Activated CD8-positive, alpha-beta T cell treated with anti-CD3 and anti-CD28 coated beads, Interleukin-2, amount 10 ng/mL, durations not matched to agents 7 days and 5 days (primary cell): ENCODE results near the gene GRK5. TPM values are rescaled to one million over a fixed set of nuclear protein-coding genes. Genes with fewer than 3 reads are reported as not detected.
A peak's percentile ranks its signal among the peaks of the same experiment; 100 is the strongest.

Source experiments
- ATAC-seq: fragments of 150-1000 bp; cut with Tn5 transposase; one replicate; pipeline ENCODE4 v1.10.0; 2021; ENCODE audit warnings: moderate library complexity
- CTCF ChIA-PET: fragments of 350-600 bp; sonication (Branson Sonifier 250); formaldehyde crosslinking; loops from one replicate; lab custom pipeline; 2021; ENCODE audit warnings: antibody characterized with exemption; lab: Charles Lee
- POLR2A ChIA-PET: fragments of 350-600 bp; sonication (Branson Sonifier 250); formaldehyde crosslinking; loops from one replicate; lab custom pipeline; 2021; ENCODE audit warnings: antibody characterized with exemption; lab: Charles Lee
- DNase-seq: peaks from one replicate; pipeline ENCODE4 v3.0.0-alpha.2; 2020
- H3K27ac Mint-ChIP-seq: one replicate; pipeline ENCODE4 v1.8.0; 2021; ENCODE audit warnings: mild to moderate bottlenecking, mixed read lengths
- H3K27me3 Mint-ChIP-seq: one replicate; pipeline ENCODE4 v1.8.0; 2021; ENCODE audit warnings: low read depth, mixed read lengths
- H3K36me3 Mint-ChIP-seq: one replicate; pipeline ENCODE4 v1.8.0; 2021; ENCODE audit warnings: low read depth, mixed read lengths
- H3K4me1 Mint-ChIP-seq: one replicate; pipeline ENCODE4 v1.8.0; 2021; ENCODE audit warnings: low read depth, mixed read lengths
- H3K4me3 Mint-ChIP-seq: one replicate; pipeline ENCODE4 v1.8.0; 2021; ENCODE audit warnings: mild to moderate bottlenecking, mixed read lengths
- H3K9me3 Mint-ChIP-seq: one replicate; pipeline ENCODE4 v1.8.0; 2022; ENCODE audit warnings: mixed read lengths; ENCODE audit not compliant: insufficient read depth
- total RNA-seq, 2 experiments: library from RNA; stranded (reverse); gene quantifications; one replicate each; pipeline ENCODE4 v1.2.3, GENCODE V29; 2021

The GRK5 gene
- 10 to 100 TPM; 16.9 to 17.6 TPM for total RNA-seq

- Mint-ChIP-seq H3K27ac (peak within 1 kb of the TSS; percentile 97), H3K4me1 (peaks cover 51% of the 10 kb centered on the region), H3K27me3 (no peaks in the 10 kb centered on the region), H3K36me3 (peaks cover 2% of the 10 kb centered on the region), H3K9me3 (no peaks in the 10 kb centered on the region), H3K4me3 (peak within 1 kb of the TSS; percentile 89)
- peak; percentile 96 for DNase-seq
- POLR2A ChIA-PET = interaction anchor here (0.6 to 5.1 kb wide), 24 partner anchors 17 to 390 kb away, joined by 3 to 35 read pairs (median 4); partner anchors contain the start of genes PRDX3 and TIAL1
- CTCF ChIA-PET = interaction anchor here (0.7 to 6.8 kb wide), 39 partner anchors 9 to 506 kb away, joined by 3 to 74 read pairs (median 7); partner anchors contain the start of gene RGS10
- ATAC-seq = peak; percentile 86
These were observed at the start of gene GRK5 for GRCh38 chr10:119207366-119207666. TSS of gene GRK5 (plus strand) at chr10:119207571. CDS start at chr10:119207918, 347 bp downstream.

DNA sequence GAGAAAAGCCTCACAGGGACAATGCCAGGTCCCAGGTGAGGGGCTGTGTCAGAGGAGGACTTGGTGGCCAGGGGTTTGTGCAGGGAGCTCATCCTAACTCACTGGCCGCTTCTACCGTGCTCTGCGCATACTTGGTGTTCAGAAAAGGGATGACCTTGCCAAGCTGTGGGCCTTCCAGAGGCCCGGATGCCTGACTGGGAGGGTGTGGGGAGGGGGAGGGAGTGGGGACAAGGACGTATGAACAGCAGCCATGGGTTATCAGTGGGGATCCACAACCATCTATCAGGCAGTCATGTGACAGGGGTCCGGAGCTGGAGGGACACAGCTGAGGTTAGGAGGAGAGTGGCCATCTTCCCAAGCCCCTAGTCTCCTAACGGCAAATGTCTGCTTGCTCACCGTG, 48.0 kb upstream of the GRK5 start:
- POLR2A ChIA-PET = no interaction called here
- DNase-seq (no peak), ATAC-seq (no peak)
- Mint-ChIP-seq H3K27ac (no peak overlapping the region), H3K9me3 (no peaks in the 10 kb centered on the region), H3K27me3 (no peaks in the 10 kb centered on the region), H3K4me1 (peaks cover 28% of the 10 kb centered on the region), H3K36me3 (peaks cover 52% of the 10 kb centered on the region), H3K4me3 (no peak overlapping the region)
- CTCF ChIA-PET = no interaction called here

DNA sequence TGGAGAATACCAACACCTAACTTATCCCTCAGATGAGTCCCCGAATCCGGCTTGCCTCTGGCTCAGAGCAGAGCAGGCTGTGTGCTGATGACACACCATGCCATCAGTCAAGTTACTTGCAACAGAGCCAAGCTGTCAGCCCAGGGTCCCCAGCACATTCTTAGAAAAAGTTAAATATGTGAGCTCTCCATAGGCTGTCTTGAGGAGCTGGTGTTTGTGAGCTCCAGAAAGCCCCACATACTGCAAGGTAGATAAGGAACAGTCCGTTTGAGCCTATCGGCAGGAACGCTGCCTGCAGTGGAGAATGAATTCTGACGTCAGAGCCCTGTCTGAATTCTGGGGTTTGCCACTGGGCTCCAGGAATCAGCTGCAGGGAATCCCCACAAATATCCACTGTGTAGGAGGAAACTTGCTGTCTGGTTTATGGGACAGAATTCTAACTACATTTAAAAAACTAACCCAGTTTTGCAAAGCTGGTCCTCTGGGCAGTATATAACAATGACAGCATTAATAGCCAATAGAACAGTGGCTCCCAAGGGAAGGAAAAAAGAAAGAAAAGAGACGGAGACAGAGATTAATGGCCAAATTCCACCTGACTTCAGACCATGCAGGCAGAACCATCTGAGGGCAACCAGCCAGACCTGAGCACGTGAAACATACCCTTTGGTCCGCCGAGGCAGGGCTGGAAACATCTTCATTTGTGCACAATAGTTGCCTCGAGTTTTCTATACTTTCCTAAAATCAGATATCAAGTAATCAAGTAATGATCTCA, 45.5 kb upstream of the GRK5 start:
- H3K4me3 Mint-ChIP-seq = no peak overlapping the region
- H3K27ac Mint-ChIP-seq = no peak overlapping the region
- DNase-seq = no peak
- CTCF ChIA-PET = interaction anchor here (0.6 to 0.8 kb wide), 2 partner anchors 23 to 48 kb away, joined by 3 read pairs; no protein-coding TSS in a partner anchor
- H3K4me1 Mint-ChIP-seq = peaks cover 44% of the 10 kb centered on the region
- H3K27me3 Mint-ChIP-seq = no peaks in the 10 kb centered on the region
- no peak for ATAC-seq
- peaks cover 37% of the 10 kb centered on the region for H3K36me3 Mint-ChIP-seq
- H3K9me3 Mint-ChIP-seq = no peaks in the 10 kb centered on the region
- POLR2A ChIA-PET = interaction anchor here (0.7 to 1.3 kb wide), 2 partner anchors 9 to 26 kb away, joined by 3 read pairs; no protein-coding TSS in a partner anchor

GRCh38 chr10:119162452-119163092, 44.8 kb upstream of the GRK5 start:
- Mint-ChIP-seq H3K36me3 (peaks cover 43% of the 10 kb centered on the region), H3K27me3 (no peaks in the 10 kb centered on the region), H3K4me1 (peaks cover 47% of the 10 kb centered on the region), H3K4me3 (no peak overlapping the region), H3K27ac (peak overlapping the region; percentile 39), H3K9me3 (no peaks in the 10 kb centered on the region)
- DNase-seq = no peak
- no peak for ATAC-seq
- ChIA-PET POLR2A (no interaction called here), CTCF (interaction anchor here (0.6 to 1.8 kb wide), 3 partner anchors 23 to 47 kb away, joined by 3 to 4 read pairs (median 3); no protein-coding TSS in a partner anchor)

DNA sequence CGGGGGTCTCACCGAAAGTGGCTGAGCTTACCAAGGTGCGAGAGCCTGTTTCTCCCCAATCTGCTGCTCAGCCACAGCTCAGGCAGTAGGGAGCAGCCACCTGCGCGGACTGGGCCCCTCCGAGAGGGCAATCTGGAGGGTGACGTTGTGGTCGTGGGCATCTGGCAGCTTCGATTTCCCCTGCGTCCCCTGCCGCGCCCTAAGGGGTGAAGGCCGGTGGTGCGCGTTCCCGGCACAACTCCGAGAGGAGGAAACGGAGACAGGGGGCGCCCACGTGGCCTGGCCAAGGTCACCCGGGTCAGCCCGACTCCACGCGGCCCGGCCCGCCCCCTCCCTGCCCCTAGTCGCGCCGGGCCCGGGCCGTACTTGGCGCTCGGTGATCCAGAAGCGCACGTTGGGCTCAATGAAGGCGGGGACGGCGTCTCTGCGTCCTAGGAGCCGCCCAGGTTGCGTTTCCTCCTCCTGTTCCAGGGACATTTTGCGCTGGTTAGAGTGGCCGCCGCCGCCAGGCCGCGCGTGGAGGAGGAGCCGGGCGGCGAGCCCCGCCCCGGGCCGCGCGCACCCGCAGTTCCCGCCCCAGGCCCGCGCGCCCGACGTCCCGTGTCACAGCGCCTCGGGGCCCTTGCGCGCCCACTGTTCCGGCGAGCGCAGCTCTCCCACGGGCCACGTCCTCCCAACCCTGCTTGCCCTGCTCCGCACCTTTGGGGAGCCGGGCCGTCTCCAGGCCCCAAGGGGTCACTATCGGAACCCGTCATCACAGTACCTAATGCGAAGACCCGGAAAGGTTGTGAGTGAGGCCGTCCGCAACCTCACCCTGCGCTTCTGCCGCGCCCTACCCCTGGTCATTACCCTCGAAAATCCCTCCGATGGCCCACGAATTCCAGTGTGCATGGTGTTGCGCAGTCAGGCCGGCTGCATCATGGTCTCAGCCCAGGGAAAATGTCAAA, 41.9 kb upstream of the GRK5 start, which contains the start of gene SFXN4:
Gene SFXN4, minus strand, starts transcription at position 544 of the 947 bp plus-strand sequence. Its CDS starts 67 bp downstream, at position 477.
- POLR2A ChIA-PET = interaction anchor here (0.6 to 1.9 kb wide), 12 partner anchors 8 to 384 kb away, joined by 3 to 10 read pairs (median 4); partner anchors contain the start of genes DENND10 and GRK5
- no peaks in the 10 kb centered on the region for H3K9me3 Mint-ChIP-seq

DNA sequence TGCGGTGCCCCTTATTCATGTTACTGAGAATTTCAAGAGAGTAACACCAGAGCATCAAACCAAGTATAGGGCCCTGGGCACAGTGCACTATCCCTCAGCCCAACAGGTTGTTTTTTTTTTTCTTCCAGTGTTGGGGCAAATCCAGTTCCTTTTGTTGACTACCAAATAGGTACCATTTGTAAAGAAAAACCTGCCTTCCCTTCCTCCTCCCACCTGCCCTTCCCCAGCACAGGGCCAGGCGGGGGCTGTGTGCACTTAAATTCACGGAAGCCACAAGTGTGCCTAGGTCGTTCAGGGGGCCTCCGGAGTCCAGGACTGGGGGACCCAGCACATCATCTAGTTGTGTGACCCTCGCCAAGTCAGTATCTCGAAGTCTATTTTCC, 41.3 kb upstream of the GRK5 start:
- no peaks in the 10 kb centered on the region for H3K9me3 Mint-ChIP-seq
- ChIA-PET CTCF (interaction anchor here (2.6 kb wide), 1 partner anchor 34 kb away, joined by 7 read pairs; no protein-coding TSS in a partner anchor), POLR2A (interaction anchor here (0.6 to 1.9 kb wide), 3 partner anchors 10 to 34 kb away, joined by 4 to 10 read pairs (median 7); no protein-coding TSS in a partner anchor)
- H3K4me1 Mint-ChIP-seq = peaks cover 47% of the 10 kb centered on the region
- DNase-seq (no peak), ATAC-seq (peak; percentile 8)
- peaks cover 53% of the 10 kb centered on the region for H3K36me3 Mint-ChIP-seq
- H3K27me3 Mint-ChIP-seq = no peaks in the 10 kb centered on the region
- peak overlapping the region; percentile 97 for H3K27ac Mint-ChIP-seq
- peak overlapping the region; percentile 88 for H3K4me3 Mint-ChIP-seq

More for the DNA sequence above, 41.9 kb upstream of the GRK5 start, which contains the start of gene SFXN4:
- ATAC-seq (peak; percentile 92), DNase-seq (peak; percentile 83)
- Mint-ChIP-seq H3K36me3 (peaks cover 55% of the 10 kb centered on the region), H3K4me3 (peak within 1 kb of the TSS; percentile 88), H3K27ac (peak within 1 kb of the TSS; percentile 97), H3K27me3 (no peaks in the 10 kb centered on the region), H3K4me1 (peaks cover 47% of the 10 kb centered on the region)
- CTCF ChIA-PET = interaction anchor here (0.6 to 2.6 kb wide), 7 partner anchors 12 to 324 kb away, joined by 3 to 7 read pairs (median 3); no protein-coding TSS in a partner anchor

- peak overlapping the region; percentile 97 for H3K27ac Mint-ChIP-seq
- POLR2A ChIA-PET = interaction anchor here (0.6 to 1.0 kb wide), 3 partner anchors 25 to 44 kb away, joined by 3 to 4 read pairs (median 4); no protein-coding TSS in a partner anchor
- H3K36me3 Mint-ChIP-seq = peaks cover 54% of the 10 kb centered on the region
- no peak for DNase-seq
- peak overlapping the region; percentile 88 for H3K4me3 Mint-ChIP-seq
- no peaks in the 10 kb centered on the region for H3K27me3 Mint-ChIP-seq
- CTCF ChIA-PET = interaction anchor here (2.6 kb wide), 1 partner anchor 34 kb away, joined by 7 read pairs; no protein-coding TSS in a partner anchor
- no peaks in the 10 kb centered on the region for H3K9me3 Mint-ChIP-seq
- ATAC-seq = no peak
- peaks cover 45% of the 10 kb centered on the region for H3K4me1 Mint-ChIP-seq
These were observed 40.8 kb upstream of the GRK5 start for GRCh38 chr10:119166564-119166963.

DNA sequence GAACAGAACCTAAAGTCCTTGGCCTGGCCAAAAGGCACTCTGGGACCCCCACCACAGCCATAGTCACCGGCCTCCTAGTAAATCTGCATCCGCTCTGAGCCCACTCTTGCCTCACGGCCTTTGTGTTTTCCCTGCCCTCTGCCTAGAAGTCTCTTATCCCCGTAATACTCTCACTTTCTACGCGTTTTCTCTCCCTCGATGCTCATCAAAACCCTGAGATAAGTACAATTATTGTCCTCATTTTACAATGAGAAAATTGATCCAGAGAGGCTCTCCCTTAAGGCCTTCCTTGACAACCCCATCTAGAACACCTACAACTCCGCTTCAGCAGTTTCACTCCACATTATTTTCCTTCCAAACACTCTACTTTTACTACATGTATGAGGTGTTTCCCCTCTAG, 40.3 kb upstream of the GRK5 start:
- peaks cover 40% of the 10 kb centered on the region for H3K4me1 Mint-ChIP-seq
- no peak for DNase-seq
- peaks cover 54% of the 10 kb centered on the region for H3K36me3 Mint-ChIP-seq
- CTCF ChIA-PET = no interaction called here
- ATAC-seq = no peak
- POLR2A ChIA-PET = interaction anchor here (0.6 to 1.0 kb wide), 2 partner anchors 30 to 43 kb away, joined by 3 to 4 read pairs; no protein-coding TSS in a partner anchor
- peak overlapping the region; percentile 97 for H3K27ac Mint-ChIP-seq
- H3K9me3 Mint-ChIP-seq = no peaks in the 10 kb centered on the region
- H3K4me3 Mint-ChIP-seq = peak overlapping the region; percentile 88
- no peaks in the 10 kb centered on the region for H3K27me3 Mint-ChIP-seq

DNA sequence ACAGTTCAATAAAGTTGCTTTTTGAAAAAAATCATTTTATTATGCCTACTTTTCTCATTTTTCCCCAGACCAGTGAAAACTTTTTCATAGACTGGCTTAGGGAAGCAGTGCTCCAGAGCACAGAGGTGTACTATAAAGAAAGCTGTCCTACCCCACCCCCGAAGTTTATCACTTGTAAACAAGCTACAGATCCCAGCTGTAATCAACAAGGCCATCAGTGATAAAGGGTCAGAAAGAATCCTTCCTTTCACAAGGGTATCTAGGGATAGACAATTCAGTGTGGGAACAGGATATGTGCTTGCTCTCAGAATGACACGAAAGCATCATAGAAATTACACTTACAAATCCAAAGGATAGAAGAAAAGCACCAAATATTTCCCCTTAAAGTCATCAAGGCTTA, 33.3 kb upstream of the GRK5 start:
- Mint-ChIP-seq H3K4me3 (no peak overlapping the region), H3K9me3 (no peaks in the 10 kb centered on the region), H3K36me3 (peaks cover 58% of the 10 kb centered on the region), H3K4me1 (peaks cover 25% of the 10 kb centered on the region), H3K27ac (no peak overlapping the region), H3K27me3 (no peaks in the 10 kb centered on the region)
- POLR2A ChIA-PET = interaction anchor here (1.4 kb wide), 1 partner anchor 9 kb away, joined by 3 read pairs; the partner anchor contains the start of gene SFXN4
- CTCF ChIA-PET = no interaction called here
- DNase-seq (no peak), ATAC-seq (no peak)

DNA sequence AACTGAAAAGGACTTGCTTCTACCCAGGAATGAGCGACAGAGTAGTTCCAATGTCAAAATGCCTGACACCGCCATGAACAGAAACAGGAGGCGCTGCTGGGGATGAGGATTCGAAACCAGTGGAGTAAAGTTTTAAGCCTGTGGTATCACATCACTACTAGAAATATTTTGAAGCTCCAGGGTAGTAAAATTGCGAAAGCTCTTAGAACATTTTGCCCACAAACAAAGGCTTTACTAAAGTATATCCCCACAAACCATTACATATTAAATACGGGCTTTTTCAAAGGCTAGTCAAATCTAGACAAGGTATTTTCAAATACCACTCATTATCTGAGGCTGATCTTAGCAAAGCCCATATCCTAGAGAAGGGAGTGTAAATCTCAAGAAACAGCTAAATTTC, 31.2 kb upstream of the GRK5 start:
- Mint-ChIP-seq H3K27me3 (no peaks in the 10 kb centered on the region), H3K27ac (no peak overlapping the region), H3K4me3 (no peak overlapping the region), H3K4me1 (peaks cover 31% of the 10 kb centered on the region), H3K9me3 (no peaks in the 10 kb centered on the region), H3K36me3 (peaks cover 46% of the 10 kb centered on the region)
- ATAC-seq (no peak), DNase-seq (no peak)
- ChIA-PET POLR2A (interaction anchor here (1.1 to 2.0 kb wide), 3 partner anchors 11 to 96 kb away, joined by 3 to 7 read pairs (median 3); partner anchors contain the start of gene SFXN4), CTCF (interaction anchor here (1.6 to 1.7 kb wide), 4 partner anchors 14 to 36 kb away, joined by 3 to 8 read pairs (median 6); no protein-coding TSS in a partner anchor)
